Measurements from ENCODE around the gene CCDC148. TPM values are rescaled to one million over a fixed set of nuclear protein-coding genes. Genes with fewer than 3 reads are reported as not detected.
"Not testable (repeated sequence)": the region's sequence is repeated elsewhere in the genome, so short reads cannot be mapped to it uniquely, and the experiment has no call there.

Gene CCDC148
- total RNA-seq, 1 experiment from 2014 or later: 7.2 TPM

- no peak for DNase-seq (ENCODE audit: low read depth)
- in situ Hi-C loops (cut with HindIII; ENCODE audit: low pct_unique_long_range_greater_than_20kb, low sequenced_read_pairs): no loop called here
Observed at GRCh38 chr2:158273791-158274190, 182.8 kb downstream of the CCDC148 start.

- in situ Hi-C loops (cut with HindIII; ENCODE audit: low pct_unique_long_range_greater_than_20kb, low sequenced_read_pairs): no loop called here
- DNase-seq (ENCODE audit: low read depth): no peak
Observed at GRCh38 chr2:158270536-158270935, 186.0 kb downstream of the CCDC148 start.

GRCh38 chr2:158269143-158269542 is 187.4 kb downstream of the CCDC148 start:
- in situ Hi-C loops (cut with HindIII; ENCODE audit: low pct_unique_long_range_greater_than_20kb, low sequenced_read_pairs): no loop called here

GRCh38 chr2:158266111-158266510 is 190.4 kb downstream of the CCDC148 start:
- no peak for DNase-seq (ENCODE audit: low read depth)
- in situ Hi-C loops (cut with HindIII; ENCODE audit: low pct_unique_long_range_greater_than_20kb, low sequenced_read_pairs): no loop called here

More at GRCh38 chr2:158269143-158269542, 187.4 kb downstream of the CCDC148 start:
- no peak for DNase-seq (ENCODE audit: low read depth)

- DNase-seq (ENCODE audit: low read depth): no peak
- in situ Hi-C loops (cut with HindIII; ENCODE audit: low pct_unique_long_range_greater_than_20kb, low sequenced_read_pairs): no loop called here
Observed at GRCh38 chr2:158255257-158255656, 201.3 kb downstream of the CCDC148 start.

GRCh38 chr2:158253170-158253569 is 203.4 kb downstream of the CCDC148 start:
- in situ Hi-C loops (cut with HindIII; ENCODE audit: low pct_unique_long_range_greater_than_20kb, low sequenced_read_pairs): no loop called here
- DNase-seq (ENCODE audit: low read depth): no peak

- in situ Hi-C loops (cut with HindIII; ENCODE audit: low pct_unique_long_range_greater_than_20kb, low sequenced_read_pairs): no loop called here
Observed at GRCh38 chr2:158251356-158251755, 205.2 kb downstream of the CCDC148 start.

GRCh38 chr2:158243392-158243791 is 213.2 kb downstream of the CCDC148 start:
- no peak for DNase-seq (ENCODE audit: low read depth)
- in situ Hi-C loops (cut with HindIII; ENCODE audit: low pct_unique_long_range_greater_than_20kb, low sequenced_read_pairs): no loop called here

More at GRCh38 chr2:158251356-158251755, 205.2 kb downstream of the CCDC148 start:
- no peak for DNase-seq (ENCODE audit: low read depth)

GRCh38 chr2:158242280-158242679 is 214.3 kb downstream of the CCDC148 start:
- DNase-seq (ENCODE audit: low read depth): no peak

GRCh38 chr2:158240975-158241374 is 215.6 kb downstream of the CCDC148 start:
- DNase-seq (ENCODE audit: low read depth): no peak
- in situ Hi-C loops (cut with HindIII; ENCODE audit: low pct_unique_long_range_greater_than_20kb, low sequenced_read_pairs): no loop called here

More at GRCh38 chr2:158242280-158242679, 214.3 kb downstream of the CCDC148 start:
- in situ Hi-C loops (cut with HindIII; ENCODE audit: low pct_unique_long_range_greater_than_20kb, low sequenced_read_pairs): no loop called here

- no peak for DNase-seq (ENCODE audit: low read depth)
- in situ Hi-C loops (cut with HindIII; ENCODE audit: low pct_unique_long_range_greater_than_20kb, low sequenced_read_pairs): no loop called here
Observed at GRCh38 chr2:158239271-158239670, 217.3 kb downstream of the CCDC148 start.

GRCh38 chr2:158234497-158234896 is 222.1 kb downstream of the CCDC148 start:
- in situ Hi-C loops (cut with HindIII; ENCODE audit: low pct_unique_long_range_greater_than_20kb, low sequenced_read_pairs): no loop called here

GRCh38 chr2:158232476-158232875 is 224.1 kb downstream of the CCDC148 start:
- in situ Hi-C loops (cut with HindIII; ENCODE audit: low pct_unique_long_range_greater_than_20kb, low sequenced_read_pairs): no loop called here
- DNase-seq (ENCODE audit: low read depth): peak; percentile 4

More at GRCh38 chr2:158234497-158234896, 222.1 kb downstream of the CCDC148 start:
- no peak for DNase-seq (ENCODE audit: low read depth)

- in situ Hi-C loops (cut with HindIII; ENCODE audit: low pct_unique_long_range_greater_than_20kb, low sequenced_read_pairs): no loop called here
- DNase-seq (ENCODE audit: low read depth): no peak
Observed at GRCh38 chr2:158228943-158229508, 227.5 kb downstream of the CCDC148 start.

GRCh38 chr2:158223066-158223465 is 233.5 kb downstream of the CCDC148 start:
- DNase-seq (ENCODE audit: low read depth); in situ Hi-C loops (cut with HindIII; ENCODE audit: low pct_unique_long_range_greater_than_20kb, low sequenced_read_pairs): not testable (repeated sequence)

GRCh38 chr2:158221063-158222020 is 235.2 kb downstream of the CCDC148 start:
- in situ Hi-C loops (cut with HindIII; ENCODE audit: low pct_unique_long_range_greater_than_20kb, low sequenced_read_pairs): no loop called here

GRCh38 chr2:158217593-158217992 is 239.0 kb downstream of the CCDC148 start:
- in situ Hi-C loops (cut with HindIII; ENCODE audit: low pct_unique_long_range_greater_than_20kb, low sequenced_read_pairs): no loop called here
- no peak for DNase-seq (ENCODE audit: low read depth)

More at GRCh38 chr2:158221063-158222020, 235.2 kb downstream of the CCDC148 start:
- DNase-seq (ENCODE audit: low read depth): no peak

GRCh38 chr2:158214431-158214830 is 242.1 kb downstream of the CCDC148 start:
- in situ Hi-C loops (cut with HindIII; ENCODE audit: low pct_unique_long_range_greater_than_20kb, low sequenced_read_pairs): no loop called here
- no peak for DNase-seq (ENCODE audit: low read depth)

GRCh38 chr2:158213773-158214172 is 242.8 kb downstream of the CCDC148 start:
- in situ Hi-C loops (cut with HindIII; ENCODE audit: low pct_unique_long_range_greater_than_20kb, low sequenced_read_pairs): no loop called here
- no peak for DNase-seq (ENCODE audit: low read depth)
